GM21737 (cell line): Measurements from ENCODE around the gene CACHD1.

Source experiments
- ATAC-seq: cut with Tn5 transposase; IDR thresholded peaks from one replicate; pipeline ENCODE4 v1.9.1; 2021; ENCODE audit warnings: mild to moderate bottlenecking, moderate library complexity; ENCODE audit not compliant: unreplicated experiment

CACHD1 gene

DNA sequence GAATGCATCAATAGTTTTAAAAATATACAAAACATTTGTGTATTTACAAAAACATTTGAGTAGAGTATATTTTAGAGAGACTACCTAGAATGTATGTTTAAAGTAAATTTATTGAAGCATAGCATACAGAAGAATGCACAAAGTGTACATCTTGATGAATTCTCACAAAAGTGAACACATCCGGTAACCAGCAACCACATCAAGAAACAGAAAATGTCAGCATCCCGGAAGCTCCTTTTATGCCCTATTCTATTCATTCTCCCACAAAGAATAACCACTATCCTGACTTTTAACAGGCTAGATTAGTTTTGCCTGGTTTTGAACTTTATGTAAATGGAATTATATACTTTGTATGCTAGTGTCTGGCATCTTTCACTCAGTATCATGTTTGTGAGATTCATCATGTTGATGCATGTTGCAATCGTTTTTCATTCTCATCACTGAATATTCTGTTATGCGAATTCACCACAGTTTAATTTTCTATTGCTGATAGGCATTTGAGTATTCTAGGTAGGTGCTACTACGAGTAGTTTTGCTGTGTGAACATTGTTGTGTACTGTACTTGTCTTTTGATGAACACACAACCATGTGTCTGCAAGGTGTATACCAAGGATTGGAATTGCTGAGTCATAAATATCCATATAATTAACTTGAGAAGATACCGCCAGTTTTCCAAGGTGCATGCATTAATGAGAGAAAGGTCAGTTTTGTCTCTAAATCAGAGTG lies 75.4 kb downstream of the CACHD1 start:
- ATAC-seq, result no peak

DNA sequence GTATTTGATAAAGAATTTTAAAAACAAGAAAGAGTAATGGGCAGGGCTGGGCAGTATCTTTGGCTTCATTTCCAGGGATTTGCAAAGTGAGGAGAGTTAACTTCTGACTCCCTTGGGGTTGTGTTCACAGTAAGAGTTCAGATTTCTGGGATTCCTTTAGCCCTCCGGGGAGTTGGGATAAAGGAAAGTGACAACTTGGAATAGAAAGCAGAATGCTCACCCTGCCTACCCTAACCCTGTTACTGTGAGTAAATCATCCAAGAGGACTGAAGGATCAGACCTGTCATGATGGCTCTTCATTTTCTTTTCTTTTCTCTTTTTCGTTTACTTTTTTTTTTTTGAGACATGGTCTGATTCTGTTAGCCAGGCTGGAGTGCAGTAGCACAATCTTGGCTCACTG lies 76.1 kb downstream of the CACHD1 start:
- ATAC-seq, result no peak

DNA sequence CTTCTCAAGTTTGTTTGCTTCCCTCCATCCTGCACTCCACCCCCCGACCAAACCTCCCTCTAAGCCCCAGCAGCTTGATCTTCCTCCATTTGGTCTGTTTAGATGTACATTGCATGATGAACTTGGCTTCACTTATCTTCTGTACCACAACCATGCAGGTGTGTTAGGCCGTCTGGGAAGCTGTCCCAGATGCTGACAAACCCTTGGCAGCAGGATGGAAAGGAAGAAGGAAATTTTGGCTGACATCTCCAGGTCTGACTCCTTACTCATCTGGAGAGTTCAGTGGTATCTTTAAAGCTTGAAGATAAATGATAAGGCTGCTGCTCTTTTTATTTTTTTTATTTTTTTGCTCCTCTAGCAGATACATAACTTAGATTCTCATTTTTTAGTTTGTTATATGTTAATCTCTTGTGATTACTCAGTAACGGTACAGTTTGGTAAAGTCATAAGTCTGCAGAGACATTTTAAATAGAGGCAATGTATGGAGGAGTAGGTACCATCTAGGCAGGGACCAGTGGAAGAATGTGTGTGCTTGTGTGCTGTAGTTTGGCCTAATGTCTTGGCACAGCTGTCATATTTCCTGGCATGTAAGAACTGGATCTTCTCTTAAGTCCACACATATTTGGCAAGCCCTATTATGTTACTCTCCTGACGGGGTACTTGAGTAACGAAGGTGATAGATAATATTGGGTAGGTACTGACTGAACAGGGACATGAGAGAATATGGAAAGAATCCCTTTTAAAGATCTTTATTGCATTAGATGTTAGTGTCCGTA lies 79.7 kb downstream of the CACHD1 start:
- ATAC-seq, result no peak

DNA sequence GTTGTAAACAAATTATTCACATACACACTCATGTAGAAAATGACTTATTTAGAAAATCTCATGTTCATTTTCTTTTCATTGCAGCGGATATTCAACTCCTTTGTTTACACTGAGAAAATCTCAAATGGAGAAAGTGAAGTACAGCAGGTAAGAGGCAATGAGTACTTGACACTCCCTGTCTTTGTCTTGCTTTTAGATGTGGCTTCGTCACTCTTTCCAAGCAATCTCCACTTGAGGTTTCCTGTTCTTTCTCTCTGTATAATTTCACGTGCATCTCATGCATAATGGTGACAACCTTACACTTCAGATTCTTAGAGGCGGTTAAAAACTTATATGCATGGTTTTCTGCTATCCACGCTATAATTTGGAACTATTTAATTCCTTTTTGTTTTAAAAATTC lies 80.6 kb downstream of the CACHD1 start:
- ATAC-seq, result no peak

DNA sequence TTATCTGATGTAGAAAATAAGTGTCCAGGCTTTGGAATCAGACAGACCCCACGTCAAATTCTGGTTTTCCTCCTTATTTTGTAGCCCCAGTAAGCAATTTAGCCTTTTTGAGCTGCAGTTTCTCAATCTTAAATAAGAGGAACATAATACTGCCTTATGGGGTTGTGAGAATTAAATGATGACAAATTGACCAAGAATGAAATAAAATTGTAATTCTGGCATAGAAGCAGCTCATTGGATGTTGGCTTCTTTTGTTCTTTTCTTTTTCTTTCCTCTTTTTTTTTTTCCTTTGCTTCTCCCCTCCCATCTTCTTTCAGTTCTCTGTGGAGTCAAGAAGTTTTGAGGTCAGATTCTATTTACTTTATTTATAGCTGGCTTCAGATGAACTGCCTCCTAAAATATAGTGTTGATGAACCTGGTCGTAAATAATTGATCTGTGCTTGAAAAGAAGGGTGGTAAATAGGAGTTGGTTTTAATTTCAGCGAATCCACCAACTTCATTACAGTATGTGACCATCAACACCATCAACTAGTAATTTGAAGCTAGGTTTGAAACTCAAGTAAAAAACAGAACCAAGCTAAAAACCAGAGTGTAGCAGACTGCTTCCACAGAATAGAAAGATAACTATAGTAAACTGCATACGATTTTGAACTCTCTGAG lies 81.1 kb downstream of the CACHD1 start:
- no peak for ATAC-seq

DNA sequence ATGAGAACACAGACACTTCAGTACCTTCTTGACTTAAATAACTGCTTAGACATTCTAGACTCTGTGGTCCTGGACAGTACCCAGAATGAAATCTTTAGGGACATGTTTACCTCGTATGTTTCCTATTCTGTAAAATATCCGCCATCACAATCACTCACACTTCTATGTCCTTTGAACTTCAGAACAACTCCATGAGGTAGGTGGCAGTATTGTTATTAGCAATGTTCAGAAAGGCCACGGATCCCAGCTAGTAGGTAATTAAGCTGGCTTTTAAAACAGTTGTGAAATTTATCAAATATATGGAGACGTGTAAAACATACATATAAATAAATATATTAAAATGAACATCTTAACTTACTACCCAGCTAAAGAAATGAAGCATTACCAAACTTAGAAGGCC lies 83.4 kb downstream of the CACHD1 start:
- no peak for ATAC-seq

DNA sequence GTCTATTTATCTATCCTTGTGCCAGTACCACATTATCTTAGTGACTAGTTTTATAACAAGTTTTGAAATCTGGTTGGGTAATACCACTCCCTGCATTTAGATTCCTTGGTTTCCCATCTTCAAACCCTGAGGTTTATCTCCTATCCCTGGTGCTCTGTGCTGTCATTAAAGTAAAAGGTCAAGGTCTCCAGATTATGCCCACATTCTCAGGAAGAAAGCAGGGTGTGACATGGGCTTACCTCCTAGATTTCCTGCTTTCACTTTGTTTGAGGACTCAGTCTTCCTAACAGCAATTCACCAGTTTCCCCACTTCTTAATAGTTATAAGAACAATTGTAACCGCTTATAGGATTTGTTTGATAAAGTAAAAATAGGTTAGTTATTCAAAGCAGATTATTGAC lies 86.0 kb downstream of the CACHD1 start:
- ATAC-seq, result no peak

DNA sequence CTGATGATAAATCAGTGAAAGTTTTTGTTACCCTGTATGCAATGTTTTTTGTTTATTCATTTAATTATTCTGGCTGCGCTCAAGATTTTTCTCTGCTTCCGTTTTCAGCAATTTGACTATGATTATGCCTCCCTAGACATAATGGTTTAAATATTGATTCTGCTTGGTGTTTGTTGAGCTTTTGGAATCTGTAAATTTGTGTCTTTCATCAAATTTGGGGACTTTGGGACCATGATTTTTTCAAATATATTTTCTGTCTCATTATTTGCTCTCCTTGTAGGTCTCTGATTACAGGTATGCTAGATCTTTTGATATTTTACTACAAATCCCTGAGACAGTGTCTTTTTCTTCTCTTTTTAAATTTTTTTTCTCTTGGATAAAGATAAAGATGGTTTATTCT lies 92.1 kb downstream of the CACHD1 start:
- ATAC-seq, result no peak

DNA sequence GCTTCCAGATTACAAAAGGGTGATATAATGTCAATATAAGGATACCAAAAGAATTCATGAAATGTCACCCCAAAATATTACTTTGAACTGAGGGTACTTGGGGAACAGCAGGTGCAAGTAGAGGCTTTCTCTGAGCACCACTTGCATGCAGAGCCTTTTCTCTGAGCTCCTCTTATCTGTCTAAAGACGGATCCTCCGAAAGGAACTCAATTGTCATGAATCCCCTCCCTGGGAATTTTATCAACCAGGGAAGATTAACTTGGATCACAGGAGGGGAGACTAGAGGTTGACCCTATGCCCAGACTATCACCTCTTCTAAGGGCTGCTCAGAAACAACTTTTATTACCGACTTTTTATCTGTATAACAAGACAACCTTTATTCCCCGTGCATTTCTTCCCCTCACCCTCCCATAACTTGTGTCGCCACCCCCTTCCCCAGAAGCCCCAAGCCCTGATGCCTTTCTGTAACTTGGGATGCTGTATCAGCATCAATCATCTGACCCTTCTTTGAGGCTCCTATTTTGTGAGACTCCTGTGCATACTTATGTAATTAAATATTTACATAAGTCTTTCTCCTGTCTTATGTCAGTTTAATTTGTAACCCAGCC lies 94.1 kb downstream of the CACHD1 start:
- no peak for ATAC-seq

DNA sequence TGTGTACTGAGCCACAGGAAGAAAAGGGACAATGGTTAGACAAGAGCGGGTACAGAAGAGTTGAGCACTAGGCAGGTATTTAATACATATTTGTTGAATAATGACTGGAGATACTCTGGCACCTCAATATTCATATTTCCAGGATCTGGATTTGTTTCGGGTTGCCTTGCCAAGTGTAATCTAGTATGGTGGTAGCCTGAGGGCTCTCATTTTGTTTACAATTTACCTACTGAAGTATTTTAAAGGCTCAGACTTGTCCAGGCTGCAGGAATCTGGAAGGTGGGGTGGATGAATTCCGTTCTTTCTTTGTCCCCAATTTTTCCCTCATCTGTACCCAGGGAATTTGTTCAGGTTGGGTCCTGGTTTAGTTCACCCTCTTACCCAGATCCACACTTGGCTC lies 95.0 kb downstream of the CACHD1 start:
- no peak for ATAC-seq

DNA sequence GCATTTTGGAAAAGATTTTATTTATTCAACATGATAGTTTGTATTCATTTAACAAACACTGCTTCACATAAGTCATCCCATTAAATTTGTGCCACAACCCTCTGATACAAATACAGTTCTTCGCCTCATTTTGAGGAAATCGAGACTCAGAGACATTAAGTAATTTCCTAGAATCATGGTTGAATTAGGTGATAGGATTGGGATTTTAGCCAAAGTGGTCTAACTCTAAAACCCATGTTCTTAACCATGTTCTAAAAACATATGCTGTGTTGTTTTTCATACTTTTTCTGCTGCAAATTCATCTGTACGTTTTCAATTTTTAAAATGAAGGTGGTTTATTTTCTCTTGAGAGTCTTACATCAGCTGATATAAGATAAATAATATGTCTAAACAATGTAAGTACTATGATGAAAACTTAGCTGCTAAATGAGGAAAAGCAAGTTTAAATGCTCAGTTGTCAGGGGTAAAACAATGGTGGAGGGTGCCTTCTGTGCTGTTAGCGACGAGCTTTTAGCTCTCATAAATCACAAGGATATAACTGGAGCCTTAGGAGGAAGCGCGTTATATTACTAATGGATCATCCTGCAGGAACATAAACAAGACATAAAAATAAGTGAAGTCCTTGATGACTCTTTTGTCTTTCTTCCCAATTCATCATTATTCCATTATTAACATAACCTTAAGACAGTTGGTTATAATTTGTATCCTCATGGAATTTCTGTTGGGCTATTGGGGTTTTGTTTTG lies 97.7 kb downstream of the CACHD1 start:
- no peak for ATAC-seq

DNA sequence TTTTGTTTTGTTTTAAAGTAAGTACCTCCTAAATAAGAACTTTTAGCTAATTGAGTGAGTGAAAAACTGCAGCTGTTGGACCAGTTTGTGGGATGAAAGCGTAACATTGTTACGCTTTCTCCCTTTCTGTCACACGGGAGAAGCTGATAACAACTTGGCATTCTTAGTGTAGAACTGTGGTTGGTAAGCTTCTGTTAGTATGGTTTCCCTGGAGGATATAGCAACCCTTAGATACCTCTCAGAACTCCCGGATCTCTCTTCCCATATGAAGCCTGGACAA lies 98.2 kb downstream of the CACHD1 start:
- ATAC-seq, result no peak

DNA sequence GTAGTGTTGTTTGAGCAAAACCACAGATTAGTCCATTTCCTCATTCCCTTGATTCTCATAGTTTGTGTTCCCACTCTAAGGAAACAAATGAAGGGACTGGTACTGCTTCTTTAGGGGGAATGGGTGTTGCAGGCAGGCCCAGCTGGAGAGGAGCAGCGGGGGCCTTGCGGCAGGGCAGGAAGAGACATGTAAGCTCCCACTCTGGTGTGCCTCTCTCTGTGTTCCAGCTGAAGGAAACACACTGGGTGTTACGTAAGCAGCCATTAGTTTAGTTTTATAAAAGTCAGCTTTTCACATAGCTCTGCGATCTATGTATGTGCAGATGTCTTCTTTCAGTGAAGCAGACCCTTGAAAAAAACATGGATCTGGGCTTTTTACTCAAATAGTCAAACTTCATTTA lies 99.5 kb downstream of the CACHD1 start:
- ATAC-seq, result no peak

DNA sequence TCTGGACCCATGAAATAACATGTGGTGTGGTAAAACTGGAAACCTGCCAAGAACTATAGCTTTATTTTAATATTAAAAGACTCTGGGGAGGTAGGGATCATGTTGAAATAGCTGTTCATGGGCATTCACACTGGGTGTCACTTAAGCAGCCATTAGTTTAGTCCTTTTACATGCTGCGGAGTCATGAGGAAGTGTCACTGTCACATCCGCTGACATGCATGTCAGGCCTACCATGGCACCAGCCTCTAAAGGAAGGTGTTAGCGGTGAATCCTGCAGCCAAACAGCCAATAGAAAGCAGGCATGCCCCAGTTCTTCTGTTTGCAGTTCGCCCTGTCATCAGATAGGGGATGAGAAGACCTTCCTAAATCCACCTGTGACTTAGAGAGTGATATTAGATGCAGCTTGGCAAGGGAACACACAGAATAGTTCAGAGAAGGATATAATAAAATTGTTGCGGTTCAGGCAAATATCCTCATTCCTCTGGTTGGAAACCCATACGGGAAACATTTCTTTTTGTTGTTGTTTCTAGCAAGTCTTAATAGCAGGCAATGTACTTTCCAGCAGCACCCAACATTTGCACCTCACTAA lies 100.4 kb downstream of the CACHD1 start:
- no peak for ATAC-seq

DNA sequence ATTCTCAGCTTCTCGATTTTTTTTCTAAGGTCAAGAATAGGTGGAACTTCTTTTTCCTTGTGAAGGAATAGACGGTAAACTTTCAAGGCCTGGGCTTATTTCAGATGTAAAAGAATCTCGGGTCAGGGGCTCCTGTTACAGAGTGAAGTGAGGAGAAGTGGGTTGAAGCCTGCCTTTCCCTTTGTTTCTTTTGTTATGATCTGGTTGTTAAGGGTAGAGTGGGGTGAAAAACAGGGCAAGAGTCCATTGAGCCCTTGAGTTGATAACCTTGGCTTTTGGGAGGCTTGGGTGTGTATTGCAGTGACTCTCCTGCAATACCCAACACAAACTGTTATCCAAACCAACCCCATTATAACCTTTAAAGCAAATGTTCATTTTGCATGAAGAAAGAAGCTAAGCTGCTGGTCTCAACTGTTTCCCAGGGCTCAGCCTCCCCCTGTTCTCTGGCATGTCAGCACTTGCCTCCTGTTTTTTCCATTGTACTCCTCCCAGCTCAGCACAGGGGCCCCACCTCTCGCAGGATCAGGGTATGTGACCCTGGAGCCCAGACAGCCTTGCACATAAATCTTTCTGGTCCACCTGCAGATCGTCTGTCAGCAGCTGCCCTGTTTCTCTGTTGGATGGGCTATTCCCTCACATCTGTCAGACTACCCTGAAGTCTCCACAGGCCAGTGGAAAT lies 102.4 kb downstream of the CACHD1 start:
- no peak for ATAC-seq

DNA sequence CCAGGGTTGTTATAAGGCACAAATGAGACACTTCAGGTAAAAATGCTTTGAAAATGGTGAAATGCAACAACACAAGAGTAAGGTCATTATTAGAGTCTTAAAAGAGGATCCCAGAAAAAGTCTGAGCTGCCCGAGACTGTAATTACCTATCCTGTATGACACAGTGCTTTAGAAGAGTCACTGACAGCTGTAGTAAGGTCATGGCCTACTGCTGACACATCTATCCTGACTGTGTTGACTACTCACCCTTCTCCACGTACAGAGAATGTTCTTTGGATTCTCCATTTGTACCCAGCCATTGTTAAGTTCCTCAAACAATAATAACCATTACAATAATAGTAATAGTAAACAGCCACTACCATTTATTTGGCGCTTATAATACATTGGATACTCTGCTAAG lies 104.4 kb downstream of the CACHD1 start:
- no peak for ATAC-seq

DNA sequence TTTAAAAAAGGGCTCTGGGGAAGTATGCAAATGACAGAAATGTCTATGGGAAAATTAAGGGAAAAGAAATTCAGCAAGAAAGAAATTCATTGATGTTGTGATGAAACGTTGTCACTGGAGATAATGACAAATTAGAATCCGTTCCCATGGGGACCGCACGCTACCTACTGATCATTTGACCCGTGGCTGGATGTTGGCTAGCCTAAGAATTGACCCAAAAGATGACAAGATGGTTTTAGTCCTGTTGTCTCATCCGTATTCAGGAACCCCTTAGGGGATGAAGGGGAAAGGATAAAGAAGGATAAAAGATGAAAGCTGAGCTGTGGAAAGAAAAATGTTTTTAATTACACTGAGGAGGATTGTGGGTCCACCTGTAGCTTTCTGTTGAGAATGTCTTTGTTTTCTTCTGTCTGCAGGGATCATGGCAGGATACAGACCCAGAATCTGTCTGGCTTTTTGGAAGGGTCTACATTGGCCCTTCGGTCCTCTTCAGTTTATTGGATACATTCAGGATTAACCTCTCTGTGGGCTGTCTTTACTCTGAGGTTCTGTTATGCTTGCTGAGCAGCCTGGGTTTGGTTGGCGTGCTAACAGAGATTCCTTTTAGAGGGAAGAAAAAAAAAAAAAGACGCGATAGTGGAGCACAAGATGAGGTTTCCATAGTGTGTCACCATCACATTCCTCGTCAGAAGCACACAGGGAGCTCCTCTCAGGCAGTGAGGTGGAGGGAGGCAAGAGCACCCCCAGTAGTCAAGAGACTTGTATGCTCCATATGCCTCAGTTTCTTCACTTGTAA lies 106.2 kb downstream of the CACHD1 start:
- ATAC-seq, result no peak

DNA sequence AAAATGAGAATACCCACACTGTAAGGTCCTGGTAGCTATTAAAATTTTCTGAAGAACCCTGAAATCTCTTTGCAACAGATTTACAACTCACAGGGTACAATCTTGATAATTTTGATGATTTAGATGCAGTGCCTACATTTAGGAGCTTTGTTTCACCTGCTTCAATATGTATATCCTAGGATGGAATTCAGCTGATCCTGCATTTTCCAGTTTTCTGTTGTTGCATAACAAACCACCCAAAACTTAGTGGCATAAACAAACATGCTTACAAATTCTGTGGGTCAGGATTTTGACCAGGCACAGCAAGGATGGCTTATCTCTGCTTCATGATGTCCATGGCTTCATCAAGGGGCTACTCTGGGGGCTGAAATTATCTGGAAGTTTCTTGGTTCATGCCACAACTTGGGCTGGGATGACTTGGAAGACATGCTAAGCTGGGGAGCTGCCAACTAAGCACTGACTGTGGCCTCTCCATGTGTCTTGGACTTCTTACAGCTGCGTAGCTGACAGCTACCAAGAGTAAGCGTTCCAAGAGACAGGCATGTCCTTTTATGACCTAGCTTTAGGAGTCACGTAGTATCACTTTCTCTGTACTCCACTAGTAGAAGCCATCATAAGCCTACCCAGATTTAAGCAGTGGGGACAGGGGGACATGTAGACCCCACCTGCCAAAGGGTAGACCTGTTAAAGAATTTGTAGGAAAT lies 108.5 kb downstream of the CACHD1 start:
- no peak for ATAC-seq

DNA sequence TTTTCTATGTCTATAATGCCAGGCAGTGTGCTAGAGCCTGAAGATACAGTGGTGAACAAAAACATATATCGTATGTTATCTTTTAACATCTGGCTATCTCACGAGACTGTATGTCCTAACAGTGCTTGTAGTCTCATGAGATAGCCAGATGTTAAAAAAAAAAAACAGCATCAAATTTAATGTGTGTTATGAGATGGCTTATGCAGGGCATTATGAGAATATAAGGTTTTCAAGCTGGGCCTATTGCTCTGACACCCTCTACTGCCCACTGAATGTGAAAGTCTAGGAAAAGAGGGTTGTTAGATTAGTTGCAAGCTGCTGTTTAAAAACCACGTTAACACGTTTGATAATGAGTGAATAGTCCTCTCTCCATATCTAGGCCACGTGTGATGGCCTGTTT lies 109.8 kb downstream of the CACHD1 start:
- ATAC-seq, result no peak
